GM18507 (cell line): ENCODE results near the gene LRRTM3.

Experiments
- DNase-seq: peaks from one replicate; pipeline ENCODE4 v3.0.0; 2011; ENCODE audit warnings: low read depth; ENCODE audit not compliant: insufficient read length; ENCODE audit errors: extremely low spot score
- FAIRE-seq: peaks from 2 replicates; lab custom pipeline; 2011; peaks lifted over from hg19 to GRCh38; lab: Jason Lieb, UNC

The LRRTM3 gene

GRCh38 chr10:66925896-66926715, at the start of gene LRRTM3:
Gene LRRTM3 (plus strand): TSS chr10:66926036.
- FAIRE-seq: peak; percentile 83
- peak; percentile 20 for DNase-seq

- FAIRE-seq: no peak
These were observed 48.5 kb upstream of the LRRTM3 start for GRCh38 chr10:66877361-66877760.

GRCh38 chr10:66880292-66880691, 45.5 kb upstream of the LRRTM3 start:
- DNase-seq (no peak), FAIRE-seq (no peak)

More at GRCh38 chr10:66877361-66877760, 48.5 kb upstream of the LRRTM3 start:
- no peak for DNase-seq

- DNase-seq (no peak), FAIRE-seq (no peak)
These were observed 45.0 kb upstream of the LRRTM3 start for GRCh38 chr10:66880826-66881225.

GRCh38 chr10:66881814-66882213, 44.0 kb upstream of the LRRTM3 start:
- no peak for DNase-seq
- no peak for FAIRE-seq

GRCh38 chr10:66882271-66882670, 43.6 kb upstream of the LRRTM3 start:
- DNase-seq (no peak), FAIRE-seq (no peak)

GRCh38 chr10:66886848-66887247, 39.0 kb upstream of the LRRTM3 start:
- FAIRE-seq (no peak), DNase-seq (no peak)

- no peak for FAIRE-seq
These were observed 37.6 kb upstream of the LRRTM3 start for GRCh38 chr10:66888237-66888636.

GRCh38 chr10:66892871-66893270, 33.0 kb upstream of the LRRTM3 start:
- DNase-seq (no peak), FAIRE-seq (no peak)

More at GRCh38 chr10:66888237-66888636, 37.6 kb upstream of the LRRTM3 start:
- no peak for DNase-seq

GRCh38 chr10:66910671-66911070, 15.2 kb upstream of the LRRTM3 start:
- DNase-seq: no peak

GRCh38 chr10:66916030-66916429, 9.8 kb upstream of the LRRTM3 start:
- FAIRE-seq: no peak
- no peak for DNase-seq

More at GRCh38 chr10:66910671-66911070, 15.2 kb upstream of the LRRTM3 start:
- FAIRE-seq: no peak

- DNase-seq (no peak), FAIRE-seq (no peak)
These were observed 8.7 kb upstream of the LRRTM3 start for GRCh38 chr10:66917104-66917503.

- FAIRE-seq (no peak), DNase-seq (no peak)
These were observed 6.6 kb upstream of the LRRTM3 start for GRCh38 chr10:66919248-66919647.

- DNase-seq (no peak), FAIRE-seq (no peak)
These were observed 1.0 kb upstream of the LRRTM3 start for GRCh38 chr10:66924674-66925345.

- no peak for FAIRE-seq
- no peak for DNase-seq
These were observed 463 bp upstream of the LRRTM3 start for GRCh38 chr10:66925373-66925772.

GRCh38 chr10:66926841-66927240, 1.0 kb downstream of the LRRTM3 start:
- DNase-seq: no peak
- FAIRE-seq: no peak

GRCh38 chr10:66927251-66927935, 1.6 kb downstream of the LRRTM3 start:
- DNase-seq (no peak), FAIRE-seq (no peak)

GRCh38 chr10:66927971-66928770, 2.3 kb downstream of the LRRTM3 start:
- no peak for FAIRE-seq

GRCh38 chr10:66928776-66929175, 2.9 kb downstream of the LRRTM3 start:
- FAIRE-seq: no peak

More at GRCh38 chr10:66927971-66928770, 2.3 kb downstream of the LRRTM3 start:
- DNase-seq: no peak

More at GRCh38 chr10:66928776-66929175, 2.9 kb downstream of the LRRTM3 start:
- DNase-seq: no peak
